Sigmoid colon (tissue), 7 donors: ENCODE data around the gene HMCN2. TPM values are rescaled to one million over a fixed set of nuclear protein-coding genes. Genes with fewer than 3 reads are reported as not detected.

Experiments used
- DNase-seq: peaks from one replicate; pipeline ENCODE4 v3.0.0-alpha.2; 2019
- H3K27ac ChIP-seq, 4 donors: fragments of 200-600 bp; sonication (generic); one replicate each; pipeline ENCODE4 v1.5.1; 2016 to 2019; ENCODE audit warnings: mild to moderate bottlenecking in 1 of 4
- H3K27me3 ChIP-seq, 3 donors: fragments of 200-600 bp; sonication (generic); one replicate each; pipeline ENCODE4 v1.5.1; 2019; ENCODE audit warnings: mild to moderate bottlenecking in 1 of 3
- H3K36me3 ChIP-seq, 4 donors: fragments of 200-600 bp; sonication (generic); one replicate each; pipeline ENCODE4 v1.5.1; 2016 to 2019
- H3K4me1 ChIP-seq, 4 donors: fragments of 200-600 bp; sonication (generic); one replicate each; pipeline ENCODE4 v1.5.1; 2017 to 2019
- H3K4me3 ChIP-seq, 4 donors: fragments of 200-600 bp; sonication (generic); one replicate each; pipeline ENCODE4 v1.5.1; 2017 to 2019; ENCODE audit warnings: mild to moderate bottlenecking in 2 of 4, moderate library complexity in 1 of 4
- H3K9me3 ChIP-seq, 4 donors: fragments of 200-600 bp in 3 of 4; sonication (generic) in 3 of 4; one replicate each; pipeline versions ENCODE4 v1.5.1 to v1.6.1; 2013 to 2019
- CTCF ChIP-seq, 4 experiments: fragments of 450-650 bp in 3 of 4; fragments of 200-600 bp in 1 of 4; IDR thresholded peaks; one replicate each; pipeline ENCODE4 v1.5.1; 2016 to 2019; ENCODE audit warnings: antibody characterized with exemption in 4 of 4, mild to moderate bottlenecking in 3 of 4, moderate library complexity in 2 of 4
- EP300 ChIP-seq, 4 donors: sonication (generic); formaldehyde crosslinking; IDR thresholded peaks; one replicate each; pipeline ENCODE4 v1.6.1; 2017; ENCODE audit warnings: antibody characterized with exemption in 4 of 4
- POLR2A ChIP-seq, 2 donors: fragments of 450-650 bp; IDR thresholded peaks; one replicate each; pipeline ENCODE4 v1.6.1; 2016; ENCODE audit warnings: antibody characterized with exemption in 2 of 2, mild to moderate bottlenecking in 2 of 2, moderate library complexity in 2 of 2
- POLR2AphosphoS5 ChIP-seq, 4 donors: sonication (generic); formaldehyde crosslinking; IDR thresholded peaks; one replicate each; pipeline ENCODE4 v1.6.1; 2017; ENCODE audit warnings: antibody characterized with exemption in 4 of 4
- WGBS, 2 donors: extraction: QIAGEN DNeasy Blood & Tissue Kit; methylation state at CpG; one replicate each; pipeline ENCODE4 v1.1.7; 2013; 5-methylcytosine and 5-hydroxymethylcytosine counted together
- intact Hi-C: fragments of 100-400 bp; cut with DNase I; formaldehyde crosslinking; loops from one replicate; pipeline ENCODE4 v1.15.1; 2023
- polyA plus RNA-seq, 3 donors: library from polyadenylated mRNA; stranded (reverse); fragments of 200-250 nt; gene quantifications; one replicate each; pipeline ENCODE4 v1.2.3, GENCODE V29; 2013
- total RNA-seq, 4 donors: library from RNA; depleted of rRNA; stranded (reverse); fragments of >200 nt; gene quantifications; one replicate each; pipeline ENCODE4 v1.1.0, GENCODE V29; 2016
- donor health status: healthy with polysubstance abuse.
- donor health status: Bipolar disorder and iron deficiency.
- donor health status: healthy.

HMCN2 gene
- total and polyA plus RNA-seq, 7 donors = 3.6 to 106 (median 13.2) TPM

- H3K9me3 ChIP-seq = no peaks in the 10 kb centered on the region
- no peaks in the 10 kb centered on the region for H3K4me1 ChIP-seq
- no peak for DNase-seq
- H3K27me3 ChIP-seq = no peaks in the 10 kb centered on the region
- TF ChIP-seq POLR2AphosphoS5 (IDR thresholded peaks at IDR 0.05) (no peak), EP300 (IDR thresholded peaks at IDR 0.05) (no peak), POLR2A (IDR thresholded peaks at IDR 0.05) (no peak), CTCF (IDR thresholded peaks at IDR 0.05) (no peak)
- H3K4me3 ChIP-seq = no peak overlapping the region
- WGBS, 2 donors = 65 to 88% methylated on average over 23 of the region's 23 CpGs
- peaks cover 0 to 89% (median 34%) of the 10 kb centered on the region in 4 donors for H3K36me3 ChIP-seq
- intact Hi-C loops = no loop called here
- no peak overlapping the region for H3K27ac ChIP-seq
Measured at GRCh38 chr9:130394814-130395470, 129.4 kb downstream of the HMCN2 start.

GRCh38 chr9:130395810-130396435 is 130.4 kb downstream of the HMCN2 start:
- no peak overlapping the region for H3K27ac ChIP-seq
- no peaks in the 10 kb centered on the region for H3K27me3 ChIP-seq
- peaks cover 0 to 89% (median 32%) of the 10 kb centered on the region in 4 donors for H3K36me3 ChIP-seq
- no peak for TF ChIP-seq CTCF (IDR thresholded peaks at IDR 0.05)
- TF ChIP-seq EP300 (IDR thresholded peaks at IDR 0.05) = no peak
- TF ChIP-seq POLR2A (IDR thresholded peaks at IDR 0.05) = no peak
- no peak for TF ChIP-seq POLR2AphosphoS5 (IDR thresholded peaks at IDR 0.05)
- no peaks in the 10 kb centered on the region for H3K4me1 ChIP-seq
- 95 to 96% methylated on average over 26 of the region's 26 CpGs for WGBS, 2 donors
- intact Hi-C loops = no loop called here
- no peaks in the 10 kb centered on the region for H3K9me3 ChIP-seq
- DNase-seq = no peak
- no peak overlapping the region for H3K4me3 ChIP-seq

GRCh38 chr9:130396581-130396980 is 131.0 kb downstream of the HMCN2 start:
- Histone ChIP-seq H3K27me3 (no peaks in the 10 kb centered on the region), H3K9me3 (no peaks in the 10 kb centered on the region), H3K4me1 (no peaks in the 10 kb centered on the region), H3K27ac (no peak overlapping the region), H3K36me3 (peaks cover 0 to 86% (median 32%) of the 10 kb centered on the region in 4 donors), H3K4me3 (no peak overlapping the region)
- intact Hi-C loops = no loop called here
- TF ChIP-seq POLR2AphosphoS5 (IDR thresholded peaks at IDR 0.05) = no peak
- no peak for TF ChIP-seq POLR2A (IDR thresholded peaks at IDR 0.05)
- TF ChIP-seq CTCF (IDR thresholded peaks at IDR 0.05) = no peak
- no peak for TF ChIP-seq EP300 (IDR thresholded peaks at IDR 0.05)
- no peak for DNase-seq
- 91 to 93% methylated on average over 4 of the region's 4 CpGs for WGBS, 2 donors

GRCh38 chr9:130398487-130399240 is 133.1 kb downstream of the HMCN2 start:
- H3K27ac ChIP-seq = no peak overlapping the region
- no peaks in the 10 kb centered on the region for H3K9me3 ChIP-seq
- H3K4me3 ChIP-seq = no peak overlapping the region
- H3K4me1 ChIP-seq = no peaks in the 10 kb centered on the region
- intact Hi-C loops = no loop called here
- H3K27me3 ChIP-seq = no peaks in the 10 kb centered on the region
- DNase-seq = no peak
- 37 to 74% methylated on average over 17 of the region's 17 CpGs for WGBS, 2 donors
- no peak for TF ChIP-seq CTCF (IDR thresholded peaks at IDR 0.05)
- no peak for TF ChIP-seq POLR2AphosphoS5 (IDR thresholded peaks at IDR 0.05)
- no peak for TF ChIP-seq EP300 (IDR thresholded peaks at IDR 0.05)
- no peak for TF ChIP-seq POLR2A (IDR thresholded peaks at IDR 0.05)
- peaks cover 0 to 86% (median 31%) of the 10 kb centered on the region in 4 donors for H3K36me3 ChIP-seq
